ENCODE measurements around the gene THRB.

- TF ChIP-seq CTCF (IDR thresholded peaks at IDR 0.05) (no peak), POLR2A (IDR thresholded peaks at IDR 0.05) (no peak)
Measured at GRCh38 chr3:24360957-24361356, 133.7 kb downstream of the THRB start.

Data from heart left ventricle (tissue), 13 donors.